Lower lobe of right lung (tissue), 2 donors: ENCODE results near the gene SUPT5H. TPM values are rescaled to one million over a fixed set of nuclear protein-coding genes. Genes with fewer than 3 reads are reported as not detected.

ENCODE experiments used
- ATAC-seq, 2 donors: fragments of 200-7000 bp; cut with Tn5 transposase; one replicate each; pipeline ENCODE4 v1.9.1; 2020 to 2022; ENCODE audit warnings: mild to moderate bottlenecking in 2 of 2, moderate library complexity in 2 of 2
- DNase-seq: peaks from one replicate; pipeline ENCODE4 v3.0.0-alpha.2; 2020
- H3K27ac ChIP-seq: fragments of 200-600 bp; one replicate; pipeline ENCODE4 v1.8.0; 2022
- H3K27me3 ChIP-seq: fragments of 200-600 bp; one replicate; pipeline ENCODE4 v1.8.0; 2022; ENCODE audit warnings: low read depth
- H3K36me3 ChIP-seq: fragments of 200-600 bp; one replicate; pipeline ENCODE4 v1.8.0; 2022; ENCODE audit warnings: mild to moderate bottlenecking
- H3K4me1 ChIP-seq: fragments of 200-600 bp; one replicate; pipeline ENCODE4 v1.8.0; 2022
- H3K4me3 ChIP-seq: fragments of 200-600 bp; one replicate; pipeline ENCODE4 v1.8.0; 2022; ENCODE audit warnings: mild to moderate bottlenecking
- H3K9me3 ChIP-seq: fragments of 200-600 bp; one replicate; pipeline ENCODE4 v1.8.0; 2022
- CTCF ChIP-seq: fragments of 200-600 bp; IDR thresholded peaks from one replicate; pipeline ENCODE4 v1.8.0; 2022; ENCODE audit warnings: antibody characterized with exemption, mild to moderate bottlenecking
- intact Hi-C: fragments of 100-400 bp; cut with DNase I; formaldehyde crosslinking; loops from one replicate; pipeline ENCODE4 v1.11.0; 2022
- total RNA-seq: library from RNA; stranded (reverse); fragmentation: NEBNext Ultra II Directional; extraction: Animal tissue kit (Norgen Biotek cat#: 25700); gene quantifications from one replicate; pipeline ENCODE4 v1.2.1, GENCODE V29; 2021
- donor health status: DM: no; HTN: yes; CAD: no; lungs with severe emphysema.

Gene SUPT5H
- total RNA-seq, 1 donor from 2014 or later, result 108 TPM

DNA sequence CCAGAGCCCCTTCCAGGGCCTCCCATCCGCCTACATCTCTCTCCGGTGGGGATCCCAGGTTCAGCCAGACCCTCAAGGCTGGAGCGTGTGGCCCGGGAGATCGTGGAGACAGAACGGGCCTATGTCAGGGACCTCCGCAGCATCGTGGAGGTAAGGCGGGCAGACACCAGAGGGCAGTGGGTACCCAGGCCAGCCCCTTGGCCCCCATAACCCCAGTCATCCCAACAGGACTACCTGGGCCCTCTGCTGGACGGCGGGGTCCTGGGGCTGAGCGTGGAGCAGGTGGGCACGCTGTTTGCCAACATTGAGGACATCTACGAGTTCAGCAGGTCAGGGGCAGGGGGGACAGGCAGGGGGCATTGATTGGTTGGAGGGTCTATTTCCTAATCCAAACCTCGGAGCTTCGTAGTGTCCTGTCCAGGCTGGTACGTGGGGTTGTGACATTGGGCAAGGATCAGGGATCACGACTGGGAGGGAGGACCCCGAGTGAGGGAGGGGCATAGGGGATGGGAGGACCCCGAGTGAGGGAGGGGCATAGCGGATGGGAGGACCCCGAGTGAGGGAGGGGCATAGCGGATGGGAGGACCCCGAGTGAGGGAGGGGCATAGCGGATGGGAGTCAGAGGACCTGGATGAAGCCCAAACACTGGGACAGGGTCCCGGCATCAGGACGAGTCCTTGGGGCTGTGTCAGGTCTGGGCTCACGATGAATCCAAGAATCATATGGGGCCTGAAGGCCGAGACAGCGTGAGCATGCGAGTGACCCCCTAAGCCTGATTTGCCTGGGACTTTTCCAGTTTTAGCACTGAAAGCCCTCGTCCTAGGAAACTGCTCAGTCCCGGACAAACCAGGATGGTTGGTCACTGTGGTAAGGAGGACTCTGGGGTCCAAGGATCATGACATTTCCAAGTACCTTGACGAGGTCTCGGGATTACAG is 30.0 kb upstream of the SUPT5H start:
- H3K4me1 ChIP-seq, result peaks cover 31% of the 10 kb centered on the region
- peak overlapping the region; percentile 97 for H3K4me3 ChIP-seq
- ATAC-seq (no peak), DNase-seq (no peak)
- intact Hi-C loops, result no loop called here
- no peaks in the 10 kb centered on the region for H3K27me3 ChIP-seq
- H3K36me3 ChIP-seq, result peaks cover 22% of the 10 kb centered on the region
- no peaks in the 10 kb centered on the region for H3K9me3 ChIP-seq
- peak overlapping the region; percentile 100 for H3K27ac ChIP-seq
- no peak for TF ChIP-seq CTCF

DNA sequence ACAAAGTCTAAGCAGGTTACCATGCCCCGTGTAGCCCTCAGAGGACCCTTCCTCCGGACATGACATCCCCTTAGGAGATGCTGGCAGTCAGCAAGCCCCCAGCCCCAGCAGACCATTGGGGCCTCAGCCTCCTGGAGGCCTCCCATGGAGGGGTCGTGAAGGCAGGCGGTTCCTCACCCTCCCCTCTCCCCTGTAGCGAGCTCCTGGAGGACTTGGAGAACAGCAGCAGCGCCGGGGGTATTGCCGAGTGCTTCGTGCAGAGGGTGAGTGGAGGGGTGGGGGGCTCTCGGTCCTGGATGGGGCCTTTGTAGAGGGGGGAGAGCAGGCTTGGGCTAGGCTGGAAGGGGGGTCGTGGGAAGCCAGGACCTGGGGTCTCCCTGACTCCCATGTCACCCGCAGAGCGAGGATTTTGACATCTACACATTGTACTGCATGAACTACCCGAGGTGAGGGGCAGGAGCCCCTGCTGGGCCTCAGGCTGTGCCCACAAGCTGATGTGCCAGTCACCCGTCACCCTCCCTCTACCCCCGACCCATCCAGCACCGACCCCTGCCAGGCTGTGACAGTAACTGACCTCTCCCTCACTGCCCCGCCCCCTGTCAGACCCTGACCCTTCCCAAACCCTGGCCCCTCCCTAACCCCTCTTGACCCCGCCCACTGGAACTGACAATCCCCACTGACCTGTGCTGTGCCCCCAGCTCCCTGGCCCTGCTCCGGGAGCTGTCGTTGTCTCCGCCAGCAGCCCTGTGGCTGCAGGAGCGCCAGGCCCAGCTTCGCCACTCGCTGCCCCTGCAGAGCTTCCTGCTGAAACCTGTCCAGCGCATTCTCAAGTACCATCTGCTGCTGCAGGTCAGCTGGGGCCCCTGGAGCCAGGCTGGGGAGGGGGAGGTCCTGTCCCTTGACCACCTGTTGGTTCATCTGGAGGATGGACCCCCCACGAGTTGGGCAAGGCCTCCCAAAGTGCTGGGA is 28.9 kb upstream of the SUPT5H start:
- no peak for ATAC-seq
- TF ChIP-seq CTCF, result no peak
- Histone ChIP-seq H3K4me3 (no peak overlapping the region), H3K27me3 (no peaks in the 10 kb centered on the region), H3K27ac (no peak overlapping the region), H3K36me3 (peaks cover 32% of the 10 kb centered on the region), H3K4me1 (peaks cover 20% of the 10 kb centered on the region), H3K9me3 (no peaks in the 10 kb centered on the region)
- no peak for DNase-seq
- intact Hi-C loops, result no loop called here

DNA sequence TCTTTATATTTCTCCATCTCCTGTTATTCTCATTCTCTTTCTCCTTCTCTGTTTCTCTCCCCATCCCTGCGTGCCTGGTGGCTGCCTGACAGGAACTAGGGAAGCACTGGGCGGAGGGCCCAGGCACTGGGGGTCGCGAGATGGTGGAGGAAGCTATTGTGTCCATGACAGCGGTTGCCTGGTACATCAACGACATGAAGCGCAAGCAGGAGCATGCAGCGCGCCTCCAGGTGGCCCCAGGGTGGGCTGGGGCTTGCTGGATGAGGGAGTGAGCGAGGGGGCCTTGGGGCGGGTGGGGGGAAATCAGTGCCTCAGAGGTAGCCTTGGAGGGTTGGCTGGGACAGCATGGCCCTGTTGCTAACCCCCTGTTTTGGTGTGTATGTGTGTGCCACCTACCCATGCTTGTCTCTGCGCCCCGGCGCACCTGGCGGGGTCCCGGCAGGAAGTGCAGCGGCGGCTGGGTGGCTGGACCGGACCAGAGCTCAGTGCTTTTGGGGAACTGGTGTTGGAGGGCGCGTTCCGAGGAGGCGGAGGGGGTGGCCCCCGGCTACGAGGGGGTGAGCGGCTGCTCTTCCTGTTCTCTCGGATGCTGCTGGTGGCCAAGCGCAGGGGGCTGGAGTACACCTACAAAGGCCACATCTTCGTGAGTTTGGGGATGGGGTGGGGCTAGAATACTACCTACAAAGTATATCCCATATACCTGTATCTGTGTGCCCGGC is 27.8 kb upstream of the SUPT5H start:
- no peak for TF ChIP-seq CTCF
- no peak overlapping the region for H3K27ac ChIP-seq
- no peak overlapping the region for H3K4me3 ChIP-seq
- no peaks in the 10 kb centered on the region for H3K9me3 ChIP-seq
- peaks cover 44% of the 10 kb centered on the region for H3K36me3 ChIP-seq
- no peaks in the 10 kb centered on the region for H3K27me3 ChIP-seq
- intact Hi-C loops, result no loop called here
- no peak for DNase-seq
- ATAC-seq, result no peak
- peaks cover 18% of the 10 kb centered on the region for H3K4me1 ChIP-seq

DNA sequence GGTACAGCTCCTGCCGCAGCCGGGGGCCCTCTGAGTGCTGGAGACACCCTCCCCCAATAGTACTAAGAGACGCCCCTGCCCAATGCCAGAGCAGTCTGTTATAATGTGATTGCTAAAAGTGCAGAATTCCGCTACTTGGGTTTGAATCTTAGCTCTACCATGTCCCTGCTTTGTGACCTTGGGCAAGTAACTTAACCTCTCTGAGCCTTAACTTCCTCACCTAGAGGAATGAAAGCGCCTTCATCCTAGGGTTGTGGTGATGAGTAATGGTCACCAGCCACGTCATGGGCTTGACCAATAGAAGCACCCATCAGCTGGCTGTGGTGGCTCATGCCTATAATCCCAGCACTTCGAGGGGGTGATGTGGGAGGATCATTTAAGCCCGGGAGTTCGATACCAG is 26.4 kb upstream of the SUPT5H start:
- intact Hi-C loops, result no loop called here

More for the DNA sequence above, 26.4 kb upstream of the SUPT5H start:
- no peak overlapping the region for H3K27ac ChIP-seq
- peaks cover 12% of the 10 kb centered on the region for H3K4me1 ChIP-seq
- ATAC-seq, result no peak
- no peaks in the 10 kb centered on the region for H3K27me3 ChIP-seq
- TF ChIP-seq CTCF, result no peak
- DNase-seq, result no peak
- no peaks in the 10 kb centered on the region for H3K9me3 ChIP-seq
- peaks cover 58% of the 10 kb centered on the region for H3K36me3 ChIP-seq
- H3K4me3 ChIP-seq, result no peak overlapping the region
